Ureter (tissue), 1 donor: ENCODE results near the gene IFFO2. TPM values are rescaled to one million over a fixed set of nuclear protein-coding genes. Genes with fewer than 3 reads are reported as not detected.

Source experiments
- total RNA-seq: library from RNA; stranded (reverse); gene quantifications from one replicate; pipeline ENCODE4 v1.2.4, GENCODE V29; 2023
- donor health status: DM: yes; HTN: yes; CAD: no.

The IFFO2 gene
- total RNA-seq, 1 donor from 2014 or later, result 15.0 TPM

Other genes starting within 250 kb of the IFFO2 start
- gene TAS1R2, start 97.0 kb downstream of the IFFO2 start, total RNA-seq, result not detected
- gene ALDH4A1, start 54.1 kb downstream of the IFFO2 start, total RNA-seq, result 74.4 TPM